CD14-positive monocyte (primary cell): Measurements from ENCODE around the gene MGAT5. TPM values are rescaled to one million over a fixed set of nuclear protein-coding genes. Genes with fewer than 3 reads are reported as not detected.
"Not testable (repeated sequence)": the region's sequence is repeated elsewhere in the genome, so short reads cannot be mapped to it uniquely, and the experiment has no call there.

Experiments
- DNase-seq, 3 donors: peaks; one replicate each; pipeline ENCODE4 v3.0.0-alpha.2; 2011 to 2022
- H2AFZ ChIP-seq: 2 replicates; pipeline ENCODE4 v1.6.0; 2012; ENCODE audit warnings: mild to moderate bottlenecking, low read depth, low read length, inconsistent platforms; ENCODE audit not compliant: insufficient read depth, poor library complexity, severe bottlenecking
- H3K27ac ChIP-seq, 2 donors: 1 replicate in 1 of 2; 2 replicates in 1 of 2; pipeline ENCODE4 v1.5.1; 2012 to 2013; ENCODE audit warnings: low read length in 2 of 2, control low read depth in 1 of 2, inconsistent platforms in 1 of 2, low read depth in 1 of 2, mild to moderate bottlenecking in 1 of 2
- H3K27me3 ChIP-seq, 2 donors: one replicate each; pipeline versions ENCODE4 v1.6.0 to v1.6.1; 2011 to 2013; ENCODE audit warnings: low read length in 2 of 2; ENCODE audit not compliant: control insufficient read depth in 2 of 2, insufficient read depth in 2 of 2
- H3K36me3 ChIP-seq, 2 donors: replicated peaks in 1 of 2; 1 replicate in 1 of 2; 2 replicates in 1 of 2; pipeline versions ENCODE4 v1.5.1 to v1.6.1; 2012 to 2013; ENCODE audit warnings: low read length in 2 of 2, control low read depth in 1 of 2, inconsistent platforms in 1 of 2, mild to moderate bottlenecking in 1 of 2; ENCODE audit not compliant: insufficient read depth in 2 of 2, control insufficient read depth in 1 of 2
- H3K4me1 ChIP-seq, 2 donors: 1 replicate in 1 of 2; 2 replicates in 1 of 2; pipeline versions ENCODE4 v1.5.1 to v1.6.1; 2012 to 2013; ENCODE audit warnings: low read length in 2 of 2, control low read depth in 1 of 2, inconsistent platforms in 1 of 2, mild to moderate bottlenecking in 1 of 2, moderate library complexity in 1 of 2; ENCODE audit not compliant: insufficient read depth in 2 of 2, control insufficient read depth in 1 of 2
- H3K4me2 ChIP-seq: replicated peaks from 2 replicates; pipeline ENCODE3; 2012; ENCODE audit warnings: low read length, moderate library complexity, mild to moderate bottlenecking; ENCODE audit not compliant: poor library complexity, severe bottlenecking; ENCODE audit errors: extremely low read depth
- H3K4me3 ChIP-seq, 3 experiments: fragments of 200-600 bp in 1 of 3; sonication (generic) in 1 of 3; replicated peaks in 1 of 3; 1 replicate in 2 of 3; 2 replicates in 1 of 3; pipeline ENCODE4 v1.5.1; 2011 to 2013; ENCODE audit warnings: low read length in 3 of 3, mild to moderate bottlenecking in 3 of 3, control low read depth in 2 of 3, low read depth in 2 of 3, inconsistent platforms in 1 of 3, moderate library complexity in 1 of 3
- H3K79me2 ChIP-seq: 2 replicates; pipeline ENCODE4 v1.6.0; 2012; ENCODE audit warnings: mild to moderate bottlenecking, control low read depth, inconsistent platforms, low read length, moderate library complexity; ENCODE audit not compliant: insufficient read depth
- H3K9ac ChIP-seq: 2 replicates; pipeline ENCODE4 v1.6.0; 2017; ENCODE audit warnings: low read length, mild to moderate bottlenecking; ENCODE audit not compliant: insufficient read depth, poor library complexity, severe bottlenecking
- H3K9me3 ChIP-seq, 2 donors: replicated peaks in 1 of 2; 1 replicate in 1 of 2; 2 replicates in 1 of 2; pipeline versions ENCODE4 v1.5.1 to v1.6.1; 2012 to 2013; ENCODE audit warnings: low read length in 2 of 2, control low read depth in 1 of 2; ENCODE audit not compliant: control insufficient read depth in 1 of 2, insufficient read depth in 1 of 2
- H4K20me1 ChIP-seq: 2 replicates; pipeline ENCODE4 v1.6.0; 2012; ENCODE audit warnings: mild to moderate bottlenecking, low read length, control low read depth, moderate library complexity; ENCODE audit not compliant: insufficient read depth
- H3K27ac Mint-ChIP-seq, 7 donors: one replicate each; pipeline ENCODE4 v1.8.0; 2020; ENCODE audit warnings: mild to moderate bottlenecking in 7 of 7, mixed read lengths in 7 of 7, moderate library complexity in 6 of 7, inconsistent platforms in 2 of 7
- H3K27me3 Mint-ChIP-seq, 3 donors: one replicate each; pipeline ENCODE4 v1.8.0; 2021 to 2022; ENCODE audit warnings: low read depth in 3 of 3, mild to moderate bottlenecking in 3 of 3, mixed read lengths in 3 of 3, moderate library complexity in 3 of 3, inconsistent platforms in 1 of 3
- H3K36me3 Mint-ChIP-seq, 2 donors: one replicate each; pipeline ENCODE4 v1.8.0; 2020; ENCODE audit warnings: mixed read lengths in 2 of 2, inconsistent platforms in 1 of 2, mild to moderate bottlenecking in 1 of 2
- H3K4me1 Mint-ChIP-seq: one replicate; pipeline ENCODE4 v1.8.0; 2020; ENCODE audit warnings: mild to moderate bottlenecking, mixed read lengths
- H3K4me3 Mint-ChIP-seq, 2 donors: one replicate each; pipeline ENCODE4 v1.8.0; 2020; ENCODE audit warnings: mild to moderate bottlenecking in 2 of 2, mixed read lengths in 2 of 2, moderate library complexity in 1 of 2
- H3K9me3 Mint-ChIP-seq, 7 donors: one replicate each; pipeline ENCODE4 v1.8.0; 2020 to 2022; ENCODE audit warnings: mixed read lengths in 7 of 7, mild to moderate bottlenecking in 6 of 7, moderate library complexity in 6 of 7, inconsistent platforms in 2 of 7
- WGBS: methylation state at CpG from one replicate; pipeline ENCODE4 v1.1.5; 2013; ENCODE audit warnings: missing lambda C conversion rate; ENCODE audit not compliant: insufficient coverage; 5-methylcytosine and 5-hydroxymethylcytosine counted together
- intact Hi-C, 2 donors: fragments of 100-400 bp; cut with micrococcal nuclease; formaldehyde crosslinking; loops; one replicate each; pipeline versions ENCODE4 v1.15.0 to v1.15.1; 2023
- polyA plus RNA-seq, 3 donors: library from polyadenylated mRNA; depleted of rRNA in 1 of 3; unstranded in 2 of 3; stranded (reverse) in 1 of 3; fragments of 300-500 nt in 2 of 3; fragments of >200 nt in 1 of 3; fragmentation: Illumina TruSeq in 2 of 3; gene quantifications; 1 replicate in 2 of 3; 2 replicates in 1 of 3; pipeline ENCODE4 v1.2.3, GENCODE V29; 2012 to 2021
- TF ChIP-seq, protein P1 (sequence below): fragments of 200-600 bp; IDR thresholded peaks from one replicate; pipeline ENCODE4 v1.8.0; 2022; ENCODE audit warnings: antibody characterized with exemption, mild to moderate bottlenecking

The MGAT5 gene
- polyA plus RNA-seq, 3 donors = 1.9 to 6.6 (median 2.4) TPM

DNA sequence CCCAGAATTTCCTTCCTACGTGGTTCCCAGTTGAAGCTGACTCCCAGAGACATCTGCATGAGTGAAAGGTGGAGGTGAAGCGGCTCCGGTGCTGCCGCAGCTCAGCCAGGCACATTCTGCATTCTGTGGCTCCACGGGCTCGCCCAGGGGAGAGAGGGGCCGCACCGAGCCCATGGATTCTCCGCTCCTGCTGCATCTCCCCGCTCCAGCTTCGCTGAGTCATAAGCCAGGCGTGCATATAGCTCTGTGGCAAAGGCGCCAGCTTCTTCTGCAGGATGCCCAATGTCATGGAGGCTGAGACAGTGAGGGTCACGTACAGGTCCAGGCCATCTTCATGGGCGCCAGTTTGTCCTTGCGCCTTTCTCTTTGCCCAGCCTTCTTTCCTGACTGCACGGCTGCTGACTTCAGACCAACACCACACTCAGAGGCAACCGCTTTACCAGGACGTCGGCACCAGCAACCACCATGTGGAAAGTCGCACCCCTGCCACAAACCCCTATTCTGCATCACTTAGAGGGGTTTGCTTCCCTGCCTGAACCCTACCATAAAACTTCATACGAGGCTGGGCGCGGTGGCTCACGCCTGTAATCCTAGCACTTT is 215.7 kb downstream of the MGAT5 start:
- H3K9ac ChIP-seq = no peak overlapping the region
- H3K4me1 ChIP-seq = no peaks in the 10 kb centered on the region
- intact Hi-C loops = no loop called here
- H3K9me3 ChIP-seq = no peaks in the 10 kb centered on the region
- H3K27ac ChIP-seq = no peak overlapping the region
- DNase-seq = no peak
- TF ChIP-seq, protein P1, sequence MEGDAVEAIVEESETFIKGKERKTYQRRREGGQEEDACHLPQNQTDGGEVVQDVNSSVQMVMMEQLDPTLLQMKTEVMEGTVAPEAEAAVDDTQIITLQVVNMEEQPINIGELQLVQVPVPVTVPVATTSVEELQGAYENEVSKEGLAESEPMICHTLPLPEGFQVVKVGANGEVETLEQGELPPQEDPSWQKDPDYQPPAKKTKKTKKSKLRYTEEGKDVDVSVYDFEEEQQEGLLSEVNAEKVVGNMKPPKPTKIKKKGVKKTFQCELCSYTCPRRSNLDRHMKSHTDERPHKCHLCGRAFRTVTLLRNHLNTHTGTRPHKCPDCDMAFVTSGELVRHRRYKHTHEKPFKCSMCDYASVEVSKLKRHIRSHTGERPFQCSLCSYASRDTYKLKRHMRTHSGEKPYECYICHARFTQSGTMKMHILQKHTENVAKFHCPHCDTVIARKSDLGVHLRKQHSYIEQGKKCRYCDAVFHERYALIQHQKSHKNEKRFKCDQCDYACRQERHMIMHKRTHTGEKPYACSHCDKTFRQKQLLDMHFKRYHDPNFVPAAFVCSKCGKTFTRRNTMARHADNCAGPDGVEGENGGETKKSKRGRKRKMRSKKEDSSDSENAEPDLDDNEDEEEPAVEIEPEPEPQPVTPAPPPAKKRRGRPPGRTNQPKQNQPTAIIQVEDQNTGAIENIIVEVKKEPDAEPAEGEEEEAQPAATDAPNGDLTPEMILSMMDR = no peak
- no peak overlapping the region for H3K4me2 ChIP-seq
- H3K79me2 ChIP-seq = no peaks in the 10 kb centered on the region
- no peaks in the 10 kb centered on the region for H4K20me1 ChIP-seq
- no peaks in the 10 kb centered on the region for H3K4me1 Mint-ChIP-seq
- no peaks in the 10 kb centered on the region for H3K27me3 ChIP-seq
- 96% methylated on average over 21 of the region's 25 CpGs for WGBS
- H3K27ac Mint-ChIP-seq = no peak overlapping the region
- no peaks in the 10 kb centered on the region for H3K36me3 Mint-ChIP-seq
- no peak overlapping the region for H3K4me3 Mint-ChIP-seq
- H3K9me3 Mint-ChIP-seq = peaks cover 3 to 6% (median 4%) of the 10 kb centered on the region in 7 donors
- no peaks in the 10 kb centered on the region for H3K36me3 ChIP-seq
- peaks cover 0 to 2% (median 0%) of the 10 kb centered on the region in 3 donors for H3K27me3 Mint-ChIP-seq
- H2AFZ ChIP-seq = no peak overlapping the region
- H3K4me3 ChIP-seq = no peak overlapping the region

DNA sequence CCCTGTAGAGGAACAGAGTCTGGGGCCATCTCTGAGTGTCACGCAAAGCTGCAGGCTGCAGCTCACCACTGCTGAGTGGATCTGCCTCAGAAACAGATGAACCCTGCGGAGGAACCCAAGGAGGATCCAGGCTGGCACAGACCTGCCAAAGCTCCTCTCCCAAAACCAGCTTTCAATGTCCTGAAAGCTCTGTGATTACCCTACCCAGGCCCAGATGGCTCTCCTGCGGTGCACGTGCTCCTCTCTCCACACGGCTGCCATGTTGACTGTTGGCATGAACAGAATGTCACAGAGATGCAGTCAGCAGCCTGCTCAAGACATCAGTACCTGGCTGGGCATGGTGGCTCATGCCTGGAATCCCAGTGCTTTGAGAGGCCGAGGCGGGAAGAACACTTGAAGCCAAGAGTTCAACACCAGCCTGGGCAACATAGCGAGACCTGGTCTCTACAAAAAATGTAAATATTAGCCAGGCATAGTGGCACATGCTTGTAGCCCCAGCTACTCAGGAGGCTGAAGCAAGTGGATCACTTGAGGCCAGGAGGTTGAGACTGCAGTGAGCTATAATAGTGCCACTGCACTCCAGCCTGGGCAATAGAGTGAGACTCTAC is 216.8 kb downstream of the MGAT5 start:
- no peaks in the 10 kb centered on the region for H3K36me3 ChIP-seq
- H3K36me3 Mint-ChIP-seq = no peaks in the 10 kb centered on the region
- no peaks in the 10 kb centered on the region for H3K9me3 ChIP-seq
- no peak overlapping the region for H3K27ac ChIP-seq
- H4K20me1 ChIP-seq = no peaks in the 10 kb centered on the region
- no peak overlapping the region for H3K4me3 ChIP-seq
- intact Hi-C loops = no loop called here
- no peak overlapping the region for H3K4me3 Mint-ChIP-seq
- H3K4me1 Mint-ChIP-seq = no peaks in the 10 kb centered on the region
- H3K27ac Mint-ChIP-seq = peak overlapping the region in 1 of 7 donors; percentile 4
- H3K9ac ChIP-seq = no peak overlapping the region
- no peak overlapping the region for H2AFZ ChIP-seq
- no peak for DNase-seq
- no peaks in the 10 kb centered on the region for H3K4me1 ChIP-seq
- TF ChIP-seq, protein P1 = no peak
- H3K27me3 ChIP-seq = no peaks in the 10 kb centered on the region
- H3K27me3 Mint-ChIP-seq = peaks cover 0 to 2% (median 0%) of the 10 kb centered on the region in 3 donors
- H3K9me3 Mint-ChIP-seq = peaks cover 3 to 6% (median 4%) of the 10 kb centered on the region in 7 donors
- H3K79me2 ChIP-seq = no peaks in the 10 kb centered on the region
- 99% methylated on average over 8 of the region's 8 CpGs for WGBS
- H3K4me2 ChIP-seq = no peak overlapping the region

DNA sequence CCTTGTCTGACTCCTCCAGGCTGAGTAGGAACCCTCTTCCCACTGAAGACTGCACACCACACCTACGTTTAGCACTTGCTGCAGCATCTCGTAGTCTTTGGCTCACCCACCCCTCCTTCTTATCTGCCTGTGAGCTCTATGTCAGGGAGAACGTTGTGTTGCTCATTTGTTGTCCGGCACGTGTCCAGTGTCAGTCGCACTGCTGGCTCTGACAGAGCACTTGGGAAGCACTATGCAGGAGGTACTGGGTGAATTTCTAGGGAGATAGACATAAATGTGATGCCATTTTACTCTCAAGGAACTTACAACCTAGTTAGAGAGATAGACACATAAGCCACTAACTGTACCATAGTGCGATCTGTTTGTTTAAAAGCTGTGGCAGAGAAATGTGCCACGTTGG is 223.1 kb downstream of the MGAT5 start:
- DNase-seq, H4K20me1 ChIP-seq, H3K36me3 Mint-ChIP-seq, H3K4me1 Mint-ChIP-seq, H3K4me1 ChIP-seq, H3K4me3 ChIP-seq, H3K27me3 ChIP-seq, H3K27me3 Mint-ChIP-seq, H3K27ac Mint-ChIP-seq, H2AFZ ChIP-seq, H3K36me3 ChIP-seq, H3K9me3 ChIP-seq, H3K27ac ChIP-seq, intact Hi-C loops, H3K4me2 ChIP-seq, H3K79me2 ChIP-seq, H3K4me3 Mint-ChIP-seq, H3K9ac ChIP-seq, H3K9me3 Mint-ChIP-seq: not testable (repeated sequence)
- WGBS = 100% methylated on average over 6 of the region's 8 CpGs
